Neural cell (in vitro differentiated cells): Measurements from ENCODE around the gene EPHA1.

Experiments
- CTCF ChIP-seq: fragments of 450-650 bp; IDR thresholded peaks from 2 replicates; pipeline ENCODE4 v1.5.1; 2014; ENCODE audit warnings: antibody characterized with exemption, mild to moderate bottlenecking, moderate library complexity; ENCODE audit not compliant: poor library complexity, severe bottlenecking
- EP300 ChIP-seq: fragments of 450-650 bp; conservative IDR thresholded peaks from 2 replicates; pipeline ENCODE4 v1.6.1; 2014; ENCODE audit warnings: antibody characterized with exemption, mild to moderate bottlenecking, moderate library complexity; ENCODE audit not compliant: poor library complexity, severe bottlenecking
- MXI1 ChIP-seq: fragments of 450-650 bp; conservative IDR thresholded peaks from 2 replicates; pipeline ENCODE4 v1.6.1; 2014; ENCODE audit warnings: antibody characterized with exemption, mild to moderate bottlenecking; ENCODE audit not compliant: poor library complexity, severe bottlenecking
- POLR2AphosphoS5 ChIP-seq: IDR thresholded peaks from 2 replicates; pipeline ENCODE4 v1.6.1; 2012
- REST ChIP-seq: IDR thresholded peaks from 2 replicates; pipeline ENCODE4 v1.6.1; 2012; ENCODE audit warnings: borderline replicate concordance
- TAF1 ChIP-seq: IDR thresholded peaks from 2 replicates; pipeline ENCODE4 v1.6.1; 2012; ENCODE audit warnings: low read depth

- TF ChIP-seq REST (no peak), TAF1 (no peak), CTCF (no peak), POLR2AphosphoS5 (no peak), MXI1 (no peak), EP300 (no peak)
Measured at GRCh38 chr7:143448429-143448828, 39.8 kb upstream of the EPHA1 start.
